Colonic mucosa (tissue), 4 donors: ENCODE results near the gene FUT8. TPM values are rescaled to one million over a fixed set of nuclear protein-coding genes. Genes with fewer than 3 reads are reported as not detected.
"Not testable (repeated sequence)": the region's sequence is repeated elsewhere in the genome, so short reads cannot be mapped to it uniquely, and the experiment has no call there.

Experiments used
- DNase-seq: peaks from one replicate; pipeline ENCODE4 v3.0.0-alpha.2; 2020
- H3K27ac ChIP-seq: fragments of 200-600 bp; one replicate; pipeline ENCODE4 v1.8.0; 2021
- H3K27me3 ChIP-seq: fragments of 200-600 bp; one replicate; pipeline ENCODE4 v1.8.0; 2021
- H3K36me3 ChIP-seq: fragments of 200-600 bp; one replicate; pipeline ENCODE4 v1.8.0; 2021
- H3K4me1 ChIP-seq: fragments of 200-600 bp; one replicate; pipeline ENCODE4 v1.8.0; 2021; ENCODE audit warnings: mild to moderate bottlenecking
- H3K4me3 ChIP-seq: fragments of 200-600 bp; one replicate; pipeline ENCODE4 v1.8.0; 2021
- H3K9ac ChIP-seq, 2 donors: one replicate each; pipeline ENCODE4 v1.7.0; 2013; ENCODE audit warnings: control low read depth in 2 of 2, low read depth in 2 of 2, low read length in 2 of 2
- H3K9me3 ChIP-seq: fragments of 200-600 bp; one replicate; pipeline ENCODE4 v1.8.0; 2021
- intact Hi-C: fragments of 100-400 bp; cut with DNase I; formaldehyde crosslinking; loops from one replicate; pipeline ENCODE4 v1.14.1; 2022
- total RNA-seq, 2 donors: library from RNA; stranded (reverse); fragmentation: NEBNext Ultra II Directional in 1 of 2; extraction: Animal tissue kit (Norgen Biotek cat#: 25700) in 1 of 2; gene quantifications; one replicate each; pipeline ENCODE4 v1.2.1, GENCODE V29; 2021
- TF ChIP-seq, protein P1 (sequence below): fragments of 200-600 bp; IDR thresholded peaks from one replicate; pipeline ENCODE4 v1.8.0; 2022; ENCODE audit warnings: antibody characterized with exemption, mild to moderate bottlenecking
- donor health status: healthy.
- donor health status: DM: no; HTN: no; CAD: no.
- donor health status: DM: no; HTN: no; CAD: no.

The FUT8 gene
- total RNA-seq, 2 donors from 2014 or later: 28.8 to 37.2 TPM

DNA sequence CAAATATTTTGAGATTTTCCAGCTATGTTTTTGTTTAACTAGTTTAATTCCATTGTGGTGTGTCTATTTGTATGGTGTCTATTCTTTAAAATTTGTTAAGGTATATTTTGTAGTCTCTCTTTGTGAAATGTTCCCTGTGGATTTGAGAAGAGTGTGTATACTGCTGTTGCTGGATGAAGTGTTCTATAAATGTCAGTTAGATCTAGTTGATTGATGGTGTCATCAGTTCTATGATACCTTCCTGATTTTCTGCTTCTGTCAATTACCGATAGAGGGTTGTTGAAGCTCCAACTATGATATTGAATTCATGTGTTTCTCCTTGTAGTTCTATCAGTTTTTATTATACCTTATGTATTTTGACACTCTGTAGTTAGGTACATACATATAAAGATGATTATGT is 53.1 kb downstream of the FUT8 start:
- TF ChIP-seq, protein P1, sequence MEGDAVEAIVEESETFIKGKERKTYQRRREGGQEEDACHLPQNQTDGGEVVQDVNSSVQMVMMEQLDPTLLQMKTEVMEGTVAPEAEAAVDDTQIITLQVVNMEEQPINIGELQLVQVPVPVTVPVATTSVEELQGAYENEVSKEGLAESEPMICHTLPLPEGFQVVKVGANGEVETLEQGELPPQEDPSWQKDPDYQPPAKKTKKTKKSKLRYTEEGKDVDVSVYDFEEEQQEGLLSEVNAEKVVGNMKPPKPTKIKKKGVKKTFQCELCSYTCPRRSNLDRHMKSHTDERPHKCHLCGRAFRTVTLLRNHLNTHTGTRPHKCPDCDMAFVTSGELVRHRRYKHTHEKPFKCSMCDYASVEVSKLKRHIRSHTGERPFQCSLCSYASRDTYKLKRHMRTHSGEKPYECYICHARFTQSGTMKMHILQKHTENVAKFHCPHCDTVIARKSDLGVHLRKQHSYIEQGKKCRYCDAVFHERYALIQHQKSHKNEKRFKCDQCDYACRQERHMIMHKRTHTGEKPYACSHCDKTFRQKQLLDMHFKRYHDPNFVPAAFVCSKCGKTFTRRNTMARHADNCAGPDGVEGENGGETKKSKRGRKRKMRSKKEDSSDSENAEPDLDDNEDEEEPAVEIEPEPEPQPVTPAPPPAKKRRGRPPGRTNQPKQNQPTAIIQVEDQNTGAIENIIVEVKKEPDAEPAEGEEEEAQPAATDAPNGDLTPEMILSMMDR: no peak
- H3K27me3 ChIP-seq: no peaks in the 10 kb centered on the region
- intact Hi-C loops: no loop called here
- no peak for DNase-seq
- H3K4me3 ChIP-seq: no peak overlapping the region
- H3K4me1 ChIP-seq: no peaks in the 10 kb centered on the region
- no peaks in the 10 kb centered on the region for H3K9me3 ChIP-seq
- H3K36me3 ChIP-seq: no peaks in the 10 kb centered on the region
- no peak overlapping the region for H3K9ac ChIP-seq
- H3K27ac ChIP-seq: no peak overlapping the region

DNA sequence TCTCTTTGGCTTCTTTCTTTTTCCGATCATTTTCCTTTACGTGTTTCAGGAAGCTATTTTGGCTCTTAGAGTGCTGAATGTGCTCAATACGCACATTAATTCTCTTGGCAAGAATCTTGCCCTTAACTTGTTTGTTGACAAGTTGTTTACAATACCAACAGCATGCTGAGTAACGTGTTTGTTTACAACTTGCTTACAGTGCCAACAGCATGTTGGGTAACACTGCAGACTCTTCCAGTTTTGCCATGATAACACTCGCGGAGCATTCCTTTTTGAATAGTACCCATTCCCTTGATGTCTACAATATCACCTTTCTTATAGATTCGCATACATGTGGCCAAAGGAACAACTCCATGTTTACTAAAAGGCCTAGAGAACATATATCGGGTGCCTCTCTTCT is 55.4 kb downstream of the FUT8 start:
- H3K27me3 ChIP-seq, H3K9ac ChIP-seq, H3K36me3 ChIP-seq, H3K27ac ChIP-seq, H3K4me1 ChIP-seq, DNase-seq, H3K9me3 ChIP-seq, H3K4me3 ChIP-seq, intact Hi-C loops: not testable (repeated sequence)

DNA sequence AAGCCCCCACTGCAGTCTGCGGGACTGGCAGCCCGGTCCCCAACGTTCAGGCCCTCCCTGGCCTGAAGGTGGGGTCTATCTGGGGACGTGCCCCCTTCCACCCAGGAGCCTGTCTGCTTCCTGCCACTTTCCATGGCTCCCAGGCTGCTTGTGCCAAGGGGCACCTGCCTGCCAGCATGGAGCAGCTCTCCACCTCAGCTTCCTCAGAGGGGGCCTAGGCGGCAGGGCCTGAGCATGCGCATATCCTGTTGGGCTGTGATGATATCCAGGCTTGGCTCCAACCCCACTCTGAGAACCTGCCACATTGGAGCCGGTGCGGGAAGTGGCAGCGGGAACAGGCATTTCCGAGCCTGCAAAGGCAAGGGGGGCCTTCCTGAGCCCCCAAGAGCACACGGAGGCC is 57.4 kb downstream of the FUT8 start:
- intact Hi-C loops: no loop called here
- DNase-seq: no peak
- no peak overlapping the region for H3K9ac ChIP-seq

DNA sequence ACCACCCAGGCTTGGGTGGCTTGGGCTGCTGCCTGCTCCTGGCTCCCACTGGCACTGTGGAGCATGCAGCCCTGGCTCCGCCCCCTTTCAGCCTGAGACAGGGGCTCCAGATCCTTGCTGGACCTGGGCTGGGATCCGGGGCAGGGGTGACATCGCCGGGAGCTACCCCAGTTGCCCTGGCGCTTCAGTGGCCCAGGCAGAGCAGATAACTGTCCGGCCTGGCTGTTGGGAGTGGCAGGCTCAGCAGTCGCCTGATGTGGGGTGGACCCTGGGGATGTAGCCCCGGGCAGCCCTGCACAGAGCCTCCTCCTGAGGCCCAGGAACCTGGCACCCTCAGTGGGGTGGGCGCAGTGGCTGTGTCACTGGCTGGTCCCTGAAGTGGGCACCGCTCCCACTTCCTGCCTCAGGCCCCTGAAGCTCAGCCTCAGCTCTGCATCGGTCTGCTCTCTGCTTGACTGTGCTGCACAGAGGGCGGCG is 57.9 kb downstream of the FUT8 start:
- Histone ChIP-seq H3K36me3 (no peaks in the 10 kb centered on the region), H3K27me3 (no peaks in the 10 kb centered on the region), H3K9ac (no peak overlapping the region), H3K27ac (no peak overlapping the region), H3K4me1 (no peaks in the 10 kb centered on the region), H3K4me3 (no peak overlapping the region), H3K9me3 (no peaks in the 10 kb centered on the region)
- DNase-seq: no peak
- TF ChIP-seq, protein P1: no peak
- intact Hi-C loops: no loop called here

More for the DNA sequence above, 57.4 kb downstream of the FUT8 start:
- Histone ChIP-seq H3K27me3 (no peaks in the 10 kb centered on the region), H3K27ac (no peak overlapping the region), H3K36me3 (no peaks in the 10 kb centered on the region), H3K4me3 (no peak overlapping the region), H3K9me3 (no peaks in the 10 kb centered on the region), H3K4me1 (no peaks in the 10 kb centered on the region)
- TF ChIP-seq, protein P1: no peak

DNA sequence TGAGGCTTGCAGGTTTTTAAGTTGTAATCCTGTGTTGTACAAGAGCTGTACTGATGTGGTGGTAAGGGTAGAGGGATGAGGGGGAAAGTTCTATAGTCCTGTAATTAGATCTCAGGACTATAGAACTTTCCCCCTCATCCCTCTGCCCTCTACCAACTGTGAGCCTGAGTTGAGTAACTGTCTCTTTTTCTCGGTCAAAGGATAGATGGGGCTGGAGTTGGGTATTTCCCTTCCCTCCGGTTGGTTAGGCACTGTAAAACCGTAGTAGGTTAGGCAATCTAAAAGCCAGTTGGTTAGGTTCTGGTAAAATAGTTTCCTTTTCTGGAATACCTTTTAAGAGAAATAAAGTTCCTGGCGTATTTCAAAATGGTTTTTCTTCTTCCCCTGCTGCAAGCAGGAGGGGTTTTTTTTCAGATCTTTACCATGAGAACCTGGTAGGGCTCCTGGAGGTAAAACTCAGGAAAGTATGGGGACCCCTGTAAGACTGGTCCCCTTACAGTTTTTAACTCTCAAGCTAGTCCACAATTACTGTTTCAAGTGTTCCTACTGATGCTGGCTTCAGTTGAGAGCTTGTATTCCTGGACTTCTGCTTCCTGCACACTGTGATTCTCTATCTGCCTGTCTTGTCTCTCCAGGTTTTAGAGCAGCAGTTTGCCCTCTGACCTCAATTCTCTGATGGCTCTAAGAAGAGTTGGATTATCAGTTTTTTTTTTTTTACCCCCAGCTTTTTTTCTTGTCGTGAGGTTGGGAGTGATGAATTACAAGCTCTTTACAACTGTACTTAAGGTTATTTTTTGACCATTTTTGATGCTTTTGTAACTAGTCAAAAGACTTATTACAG is 58.7 kb downstream of the FUT8 start:
- H3K4me1 ChIP-seq: no peaks in the 10 kb centered on the region
- no peaks in the 10 kb centered on the region for H3K9me3 ChIP-seq
- intact Hi-C loops: no loop called here
- no peak overlapping the region for H3K27ac ChIP-seq
- no peaks in the 10 kb centered on the region for H3K36me3 ChIP-seq
- DNase-seq: no peak
- TF ChIP-seq, protein P1: no peak
- no peak overlapping the region for H3K4me3 ChIP-seq
- no peaks in the 10 kb centered on the region for H3K27me3 ChIP-seq
- H3K9ac ChIP-seq: no peak overlapping the region

DNA sequence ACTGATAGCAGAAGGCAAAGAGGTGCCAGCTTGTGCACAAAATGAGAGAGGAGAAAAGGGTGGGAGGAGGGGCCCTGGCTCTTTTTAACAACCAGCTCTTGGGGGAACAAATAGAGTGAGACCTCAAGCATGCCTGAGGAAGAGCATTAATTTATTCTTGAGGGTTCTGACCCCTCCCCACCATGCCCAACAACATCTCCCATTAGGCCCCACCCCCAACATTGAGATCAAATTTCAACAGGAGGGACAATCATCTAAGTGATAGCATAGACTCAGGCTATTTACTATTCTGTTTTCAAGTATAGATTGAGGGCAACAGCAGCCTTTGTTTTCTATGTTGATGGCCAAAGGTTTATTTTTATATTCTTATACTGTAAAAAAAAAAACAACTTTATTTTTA is 59.7 kb downstream of the FUT8 start:
- Histone ChIP-seq H3K27me3 (no peaks in the 10 kb centered on the region), H3K4me1 (no peaks in the 10 kb centered on the region), H3K9ac (no peak overlapping the region), H3K27ac (no peak overlapping the region), H3K4me3 (no peak overlapping the region), H3K36me3 (no peaks in the 10 kb centered on the region), H3K9me3 (no peaks in the 10 kb centered on the region)
- intact Hi-C loops: no loop called here
- TF ChIP-seq, protein P1: no peak
- no peak for DNase-seq
